K562 (cell line): ENCODE measurements around the gene NFKB2. TPM values are rescaled to one million over a fixed set of nuclear protein-coding genes. Genes with fewer than 3 reads are reported as not detected.

Source experiments
- ATAC-seq: fragments of 200-7000 bp; cut with Tn5 transposase; 3 replicates; pipeline ENCODE4 v1.9.1; 2020; ENCODE audit warnings: moderate library complexity
- BruUV-seq: library from RNA; stranded (reverse); fragments of 400-500 nt; replicated peaks from 2 replicates; lab custom pipeline; 2021; lab: Mats Ljungman, UMichigan
- CTCF ChIA-PET: fragments of 300-600 bp; formaldehyde crosslinking; extraction: SDS; loops from one replicate; lab custom pipeline; 2021; ENCODE audit warnings: low intra/inter-chr PET ratio; lab: Yijun Ruan, JAX
- POLR2A ChIA-PET: fragments of 300-600, 350-650 bp; sonication (Branson Sonifier 250); formaldehyde crosslinking; extraction: SDS; loops from one replicate; lab custom pipeline; 2021; ENCODE audit warnings: antibody characterized with exemption, inconsistent platforms; lab: Yijun Ruan, JAX
- DNase-seq, 4 experiments: peaks; one replicate each; pipeline versions ENCODE4 v3.0.0 to v3.0.0-alpha.2; 2011 to 2018; ENCODE audit warnings: low spot score in 3 of 4, mixed read lengths in 3 of 4; ENCODE audit errors: extremely low read depth in 1 of 4
- FAIRE-seq: peaks from 2 replicates; lab custom pipeline; 2011; peaks lifted over from hg19 to GRCh38; lab: Jason Lieb, UNC
- H2AFZ ChIP-seq: 2 replicates; pipeline ENCODE4 v1.6.0; 2011; ENCODE audit warnings: low read depth, low read length, control low read depth, inconsistent platforms
- H3K27ac ChIP-seq: fragments of 200-600 bp; 3 replicates; pipeline ENCODE4 v1.8.0; 2011; ENCODE audit warnings: low read depth, mild to moderate bottlenecking, control low read depth, inconsistent platforms, low read length, moderate library complexity, mixed read lengths; ENCODE audit errors: extremely low read depth
- H3K27me3 ChIP-seq, 2 experiments: fragments of 300-600 bp in 1 of 2; 2 replicates in 1 of 2; 3 replicates in 1 of 2; pipeline versions ENCODE4 v1.6.0 to v1.8.0; 2011; ENCODE audit warnings: inconsistent platforms in 2 of 2, low read length in 2 of 2, mild to moderate bottlenecking in 1 of 2, mixed read lengths in 1 of 2, moderate library complexity in 1 of 2; ENCODE audit not compliant: control insufficient read depth in 2 of 2, insufficient read depth in 2 of 2
- H3K36me3 ChIP-seq: fragments of 300-600 bp; 3 replicates; pipeline ENCODE4 v1.8.0; 2011; ENCODE audit warnings: mild to moderate bottlenecking, low read length, inconsistent platforms; ENCODE audit not compliant: control insufficient read depth, insufficient read depth
- H3K4me1 ChIP-seq, 2 experiments: fragments of 200-600 bp in 1 of 2; replicated peaks in 1 of 2; 2 replicates in 1 of 2; 3 replicates in 1 of 2; pipeline versions ENCODE4 v1.5.1 to v1.8.0; 2011; ENCODE audit warnings: inconsistent platforms in 2 of 2, low read length in 2 of 2, mild to moderate bottlenecking in 1 of 2, mixed read lengths in 1 of 2, moderate library complexity in 1 of 2; ENCODE audit not compliant: control insufficient read depth in 2 of 2, insufficient read depth in 2 of 2
- H3K4me2 ChIP-seq: 2 replicates; pipeline ENCODE4 v1.6.1; 2011; ENCODE audit warnings: low read length, control low read depth, inconsistent platforms, mixed read lengths; ENCODE audit not compliant: insufficient read depth
- H3K4me3 ChIP-seq: fragments of 200-600 bp; sonication (generic), shearing (Covaris generic); 2 replicates; pipeline ENCODE4 v1.5.1; 2016; ENCODE audit warnings: control low read depth, inconsistent platforms
- H3K79me2 ChIP-seq: fragments of 200-600 bp; 3 replicates; pipeline ENCODE4 v1.8.0; 2011; ENCODE audit warnings: low read length, inconsistent platforms; ENCODE audit not compliant: control insufficient read depth, insufficient read depth
- H3K9ac ChIP-seq, 2 experiments: 2 replicates each; pipeline versions ENCODE4 v1.6.0 to v1.6.1; 2011; ENCODE audit warnings: low read depth in 2 of 2, low read length in 2 of 2, control low read depth in 1 of 2, inconsistent platforms in 1 of 2, mild to moderate bottlenecking in 1 of 2, mixed read lengths in 1 of 2; ENCODE audit not compliant: insufficient read depth in 1 of 2
- H3K9me1 ChIP-seq: one replicate; pipeline ENCODE4 v1.6.0; 2011; ENCODE audit warnings: inconsistent platforms, mild to moderate bottlenecking, low read length, moderate library complexity; ENCODE audit not compliant: control insufficient read depth, insufficient read depth
- H3K9me3 ChIP-seq: replicated peaks from 2 replicates; pipeline ENCODE4 v1.5.1; 2011; ENCODE audit warnings: low read depth, low read length, inconsistent platforms; ENCODE audit not compliant: control insufficient read depth, insufficient read depth
- H4K20me1 ChIP-seq: replicated peaks from 2 replicates; pipeline ENCODE4 v1.6.1; 2011; ENCODE audit warnings: low read length, inconsistent platforms, mixed read lengths; ENCODE audit not compliant: control insufficient read depth, insufficient read depth
- BRF1 ChIP-seq: IDR thresholded peaks from 3 replicates; pipeline ENCODE4 v1.6.1; 2011; ENCODE audit warnings: borderline replicate concordance, mild to moderate bottlenecking; ENCODE audit not compliant: insufficient read length; ENCODE audit errors: extremely low read depth
- CBFA2T2 ChIP-seq: fragments of 450-650 bp; conservative IDR thresholded peaks from 2 replicates; pipeline ENCODE4 v1.6.1; 2017; ENCODE audit warnings: mild to moderate bottlenecking
- FOXJ3 ChIP-seq: sonication (generic); formaldehyde crosslinking; IDR thresholded peaks from 2 replicates; pipeline ENCODE4 v1.4.0; 2020; ENCODE audit warnings: mild to moderate bottlenecking, missing genetic modification reagents
- RB1 ChIP-seq: fragments of 450-650 bp; IDR thresholded peaks from 2 replicates; pipeline ENCODE4 v1.6.1; 2017; ENCODE audit warnings: low read depth, mild to moderate bottlenecking
- RBM14 ChIP-seq: fragments of 200-400 bp; formaldehyde crosslinking; IDR thresholded peaks from 2 replicates; pipeline ENCODE4 v1.6.1; 2018; ENCODE audit warnings: low read depth, mild to moderate bottlenecking, low read length, moderate library complexity, borderline replicate concordance; ENCODE audit not compliant: insufficient read depth
- SMAD1 ChIP-seq: fragments of 150-350 bp; IDR thresholded peaks from 2 replicates; pipeline ENCODE4 v1.6.1; 2014; ENCODE audit warnings: low read length, low read depth; ENCODE audit not compliant: partially characterized antibody
- SMC3 ChIP-seq: conservative IDR thresholded peaks from 2 replicates; pipeline ENCODE4 v1.6.1; 2011; ENCODE audit warnings: low read depth, low read length, improper control_type of control experiment; ENCODE audit not compliant: insufficient read depth
- ZNF586 ChIP-seq: fragments of 450-650 bp; formaldehyde crosslinking; conservative IDR thresholded peaks from 2 replicates; pipeline ENCODE4 v1.4.0; 2020; ENCODE audit warnings: mild to moderate bottlenecking, moderate library complexity
- WGBS: fragments of 100-300 bp; shearing (Covaris generic); methylation state at CpG from one replicate; pipeline ENCODE4 v1.1.6; 2016; ENCODE audit warnings: low coverage, mixed read lengths; ENCODE audit not compliant: insufficient coverage; ENCODE audit errors: missing lambda C conversion rate; 5-methylcytosine and 5-hydroxymethylcytosine counted together
- in situ Hi-C: fragments of 300-500 bp; cut with MboI; formaldehyde crosslinking; loops from 4 replicates; pipeline ENCODE4 v1.15.0; 2018; ENCODE audit warnings: inconsistent platforms, mixed read lengths
- intact Hi-C: fragments of 100-400 bp; cut with micrococcal nuclease; formaldehyde crosslinking; loops from 2 replicates; pipeline ENCODE4 v1.14.2; 2022
- polyA plus RNA-seq, 8 experiments: library from polyadenylated mRNA; depleted of rRNA in 4 of 8; stranded (reverse) in 5 of 8; unstranded in 3 of 8; fragments of >200 nt; fragmentation: Nextera tagmentation in 2 of 8; fragmentation: Illumina TruSeq in 1 of 8; extraction: Ambion mirVana in 2 of 8; extraction: Trizol in 1 of 8; gene quantifications; 2 replicates each; pipeline versions ENCODE4 v1.2.1 to v1.2.3, GENCODE V29; 2011 to 2014; ENCODE audit warnings: inconsistent platforms in 1 of 8, missing spikeins in 1 of 8
- total RNA-seq, 7 experiments: library from RNA; depleted of rRNA in 6 of 7; stranded (reverse); fragments of >200 nt in 6 of 7; fragmentation: Illumina TruSeq in 2 of 7; extraction: Trizol in 2 of 7; gene quantifications; 2 replicates each; pipeline versions ENCODE4 v1.2.1 to v1.2.3, GENCODE V29; 2011 to 2021; ENCODE audit warnings: low replicate concordance in 1 of 7
- TF ChIP-seq, protein P1 (sequence below), 2 experiments: fragments of 450-650 bp; IDR thresholded peaks; 2 replicates each; pipeline ENCODE4 v1.6.1; 2016; ENCODE audit warnings: mild to moderate bottlenecking in 2 of 2, borderline replicate concordance in 1 of 2, low read depth in 1 of 2, moderate library complexity in 1 of 2
- TF ChIP-seq, protein P2 (sequence below), 3 experiments: IDR thresholded peaks in 2 of 3; conservative IDR thresholded peaks in 1 of 3; 2 replicates each; pipeline ENCODE4 v1.5.1; 2011 to 2012; ENCODE audit warnings: low read length in 3 of 3, mild to moderate bottlenecking in 3 of 3, control low read depth in 2 of 3, improper control_type of control experiment in 1 of 3, inconsistent platforms in 1 of 3, low read depth in 1 of 3, mixed read lengths in 1 of 3, moderate library complexity in 1 of 3; ENCODE audit not compliant: insufficient read depth in 2 of 3

The NFKB2 gene
- total and polyA plus RNA-seq, 9 of the 15 experiments (the other 6 are each of a cell fraction or from before 2014, with no cell fraction given) = 0.07 to 20.3 (median 7.9) TPM

DNA sequence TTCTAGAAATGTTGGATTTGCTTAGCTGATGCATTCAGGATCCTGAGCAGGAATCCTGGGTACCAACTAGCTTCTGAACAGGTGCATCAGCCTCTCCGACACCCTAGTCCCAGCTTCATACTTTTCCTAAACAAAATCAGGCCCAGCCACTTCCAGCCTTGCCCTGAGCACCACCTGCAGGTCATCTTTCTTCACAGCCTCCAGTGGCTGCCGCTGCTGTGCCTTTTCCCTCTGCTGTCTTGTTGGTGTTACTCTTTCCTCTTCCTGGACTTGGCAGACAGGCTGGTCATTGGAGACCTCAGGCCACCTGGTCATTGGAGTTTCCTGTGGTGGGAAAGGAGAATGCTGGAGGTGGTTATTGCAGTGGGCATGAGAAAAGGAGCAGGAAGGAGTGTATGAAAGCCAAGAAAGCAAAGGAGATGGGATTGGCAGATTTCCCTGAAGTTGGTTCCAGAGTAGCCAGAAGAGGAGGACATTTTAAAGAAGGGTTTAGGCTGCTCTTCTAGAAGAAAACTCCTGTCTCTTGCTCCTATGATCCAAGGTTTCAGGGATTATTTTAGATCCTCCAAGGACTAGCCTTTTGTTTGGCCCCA lies 48.2 kb upstream of the NFKB2 start:
- no TSS peak for BruUV-seq
- no peaks in the 10 kb centered on the region for H3K9me3 ChIP-seq
- no peaks in the 10 kb centered on the region; the same call in 2 of the 3 replicates for H3K79me2 ChIP-seq
- no peaks in the 10 kb centered on the region; a peak in 1 of 5 replicates for H3K4me1 ChIP-seq
- peaks cover 30% of the 10 kb centered on the region; the same call in 2 of the 3 replicates for H3K36me3 ChIP-seq
- peaks cover 10% of the 10 kb centered on the region for H4K20me1 ChIP-seq
- H3K4me3 ChIP-seq = no peak overlapping the region
- no peak overlapping the region for H3K27ac ChIP-seq
- H3K4me2 ChIP-seq = no peak overlapping the region
- in situ Hi-C loops (loop anchor here (5.0 kb wide), 1 partner anchor 120 kb away; the partner anchor contains the start of gene ELOVL3), intact Hi-C loops (loop anchor here (1.0 kb wide), 1 partner anchor 116 kb away; no protein-coding TSS in a partner anchor)
- POLR2A ChIA-PET = interaction anchor here (0.7 to 1.5 kb wide), 2 partner anchors 34 to 128 kb away, joined by 3 read pairs; no protein-coding TSS in a partner anchor
- peak; percentile 77 for ATAC-seq
- no peaks in the 10 kb centered on the region for H3K9me1 ChIP-seq
- H3K27me3 ChIP-seq = no peaks in the 10 kb centered on the region
- DNase-seq = peak in 3 of 4 experiments; percentile 20 to 30 (median 22)
- H2AFZ ChIP-seq = no peak overlapping the region
- CTCF ChIA-PET = interaction anchor here (0.6 to 4.9 kb wide), 3 partner anchors 117 to 215 kb away, joined by 3 to 26 read pairs (median 7); no protein-coding TSS in a partner anchor
- 66% methylated on average over 2 of the region's 2 CpGs for WGBS
- H3K9ac ChIP-seq = no peak overlapping the region
- no peak for FAIRE-seq
- TF ChIP-seq SMAD1 (no peak), CBFA2T2 (no peak), BRF1 (no peak), FOXJ3 (CRISPR knock-in tag) (no peak), RBM14 (no peak), SMC3 (peak; percentile 42; the same call in 1 of the 2 replicates), ZNF586 (CRISPR knock-in tag) (no peak), RB1 (no peak)
- TF ChIP-seq, protein P1, sequence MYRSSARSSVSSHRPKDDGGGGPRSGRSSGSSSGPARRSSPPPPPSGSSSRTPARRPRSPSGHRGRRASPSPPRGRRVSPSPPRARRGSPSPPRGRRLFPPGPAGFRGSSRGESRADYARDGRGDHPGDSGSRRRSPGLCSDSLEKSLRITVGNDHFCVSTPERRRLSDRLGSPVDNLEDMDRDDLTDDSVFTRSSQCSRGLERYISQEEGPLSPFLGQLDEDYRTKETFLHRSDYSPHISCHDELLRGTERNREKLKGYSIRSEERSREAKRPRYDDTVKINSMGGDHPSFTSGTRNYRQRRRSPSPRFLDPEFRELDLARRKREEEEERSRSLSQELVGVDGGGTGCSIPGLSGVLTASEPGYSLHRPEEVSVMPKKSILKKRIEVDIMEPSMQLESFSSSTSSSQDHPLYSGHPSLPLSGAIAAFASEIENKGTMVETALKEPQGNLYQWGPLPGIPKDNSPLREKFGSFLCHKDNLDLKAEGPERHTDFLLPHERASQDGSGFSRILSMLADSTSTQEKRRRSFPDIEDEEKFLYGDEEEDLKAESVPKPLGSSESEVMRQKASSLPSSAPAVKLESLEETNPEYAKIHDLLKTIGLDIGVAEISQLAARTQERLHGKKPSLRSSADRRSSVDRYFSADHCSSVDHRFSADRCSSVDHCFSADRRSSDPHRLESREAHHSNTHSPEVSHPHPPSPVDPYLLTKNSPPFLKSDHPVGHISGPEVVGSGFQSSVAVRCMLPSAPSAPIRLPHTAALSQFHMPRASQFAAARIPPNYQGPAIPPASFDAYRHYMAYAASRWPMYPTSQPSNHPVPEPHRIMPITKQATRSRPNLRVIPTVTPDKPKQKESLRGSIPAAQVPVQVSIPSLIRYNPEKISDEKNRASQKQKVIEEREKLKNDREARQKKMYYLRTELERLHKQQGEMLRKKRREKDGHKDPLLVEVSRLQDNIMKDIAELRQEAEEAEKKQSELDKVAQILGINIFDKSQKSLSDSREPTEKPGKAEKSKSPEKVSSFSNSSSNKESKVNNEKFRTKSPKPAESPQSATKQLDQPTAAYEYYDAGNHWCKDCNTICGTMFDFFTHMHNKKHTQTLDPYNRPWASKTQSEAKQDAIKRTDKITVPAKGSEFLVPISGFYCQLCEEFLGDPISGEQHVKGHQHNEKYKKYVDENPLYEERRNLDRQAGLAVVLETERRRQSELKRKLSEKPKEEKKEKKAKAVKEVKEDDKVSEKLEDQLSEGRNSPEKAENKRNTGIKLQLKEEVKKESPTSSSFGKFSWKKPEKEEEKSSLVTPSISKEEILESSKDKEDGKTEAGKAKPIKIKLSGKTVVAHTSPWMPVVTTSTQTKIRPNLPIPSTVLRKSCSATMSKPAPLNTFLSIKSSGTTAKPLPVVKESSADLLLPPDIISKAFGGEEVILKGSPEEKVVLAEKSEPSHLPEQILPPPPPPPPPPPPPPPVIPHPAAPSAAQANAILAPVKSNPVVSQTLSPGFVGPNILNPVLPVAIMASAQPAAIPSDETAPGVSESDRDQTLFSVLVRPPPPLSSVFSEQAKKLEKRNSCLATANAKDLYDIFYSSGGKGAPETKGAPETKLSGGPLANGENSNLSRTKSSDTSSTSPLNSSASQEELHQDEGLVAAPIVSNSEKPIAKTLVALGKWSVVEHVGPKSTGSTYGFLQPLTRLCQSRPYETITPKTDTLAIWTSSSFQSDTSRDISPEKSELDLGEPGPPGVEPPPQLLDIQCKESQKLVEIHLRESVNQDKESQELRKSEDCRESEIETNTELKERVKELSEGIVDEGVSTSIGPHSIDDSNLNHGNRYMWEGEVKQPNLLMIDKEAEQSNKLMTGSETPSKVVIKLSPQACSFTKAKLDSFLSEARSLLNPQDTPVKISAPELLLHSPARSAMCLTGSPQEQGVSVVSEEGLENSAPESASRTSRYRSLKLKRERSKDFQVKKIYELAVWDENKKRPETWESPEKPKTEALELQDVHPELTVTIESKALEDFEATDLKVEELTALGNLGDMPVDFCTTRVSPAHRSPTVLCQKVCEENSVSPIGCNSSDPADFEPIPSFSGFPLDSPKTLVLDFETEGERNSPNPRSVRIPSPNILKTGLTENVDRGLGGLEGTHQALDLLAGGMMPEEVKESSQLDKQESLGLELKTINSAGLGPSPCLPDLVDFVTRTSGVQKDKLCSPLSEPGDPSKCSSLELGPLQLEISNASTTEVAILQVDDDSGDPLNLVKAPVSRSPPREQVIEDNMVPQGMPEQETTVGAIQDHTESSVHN (IDR thresholded peaks at IDR 0.05; ENCODE audit: borderline replicate concordance in 1 of 2, low read depth in 1 of 2) = no peak
- TF ChIP-seq, protein P2, sequence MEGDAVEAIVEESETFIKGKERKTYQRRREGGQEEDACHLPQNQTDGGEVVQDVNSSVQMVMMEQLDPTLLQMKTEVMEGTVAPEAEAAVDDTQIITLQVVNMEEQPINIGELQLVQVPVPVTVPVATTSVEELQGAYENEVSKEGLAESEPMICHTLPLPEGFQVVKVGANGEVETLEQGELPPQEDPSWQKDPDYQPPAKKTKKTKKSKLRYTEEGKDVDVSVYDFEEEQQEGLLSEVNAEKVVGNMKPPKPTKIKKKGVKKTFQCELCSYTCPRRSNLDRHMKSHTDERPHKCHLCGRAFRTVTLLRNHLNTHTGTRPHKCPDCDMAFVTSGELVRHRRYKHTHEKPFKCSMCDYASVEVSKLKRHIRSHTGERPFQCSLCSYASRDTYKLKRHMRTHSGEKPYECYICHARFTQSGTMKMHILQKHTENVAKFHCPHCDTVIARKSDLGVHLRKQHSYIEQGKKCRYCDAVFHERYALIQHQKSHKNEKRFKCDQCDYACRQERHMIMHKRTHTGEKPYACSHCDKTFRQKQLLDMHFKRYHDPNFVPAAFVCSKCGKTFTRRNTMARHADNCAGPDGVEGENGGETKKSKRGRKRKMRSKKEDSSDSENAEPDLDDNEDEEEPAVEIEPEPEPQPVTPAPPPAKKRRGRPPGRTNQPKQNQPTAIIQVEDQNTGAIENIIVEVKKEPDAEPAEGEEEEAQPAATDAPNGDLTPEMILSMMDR (IDR thresholded peaks at IDR 0.05 in 2 of 3, conservative IDR thresholded peaks at IDR 0.05 in 1 of 3; ENCODE audit: insufficient read depth in 2 of 3, low read depth in 1 of 3, low read length in 3 of 3) = peak; percentile 55 to 71 (median 58); a peak in 5 of 6 replicates
